Coronary artery (tissue), 2 donors: ENCODE data around the gene FKBP14.
"Not testable (repeated sequence)": the region's sequence is repeated elsewhere in the genome, so short reads cannot be mapped to it uniquely, and the experiment has no call there.

Experiments used
- DNase-seq: peaks from one replicate; pipeline ENCODE4 v3.0.0-alpha.2; 2017; ENCODE audit warnings: low spot score
- H3K27ac ChIP-seq, 2 donors: fragments of 200-600 bp; sonication (generic); one replicate each; pipeline ENCODE4 v1.5.1; 2016 to 2019
- H3K4me3 ChIP-seq: fragments of 200-600 bp; sonication (generic); 2 replicates; pipeline ENCODE4 v1.5.1; 2016; ENCODE audit warnings: mild to moderate bottlenecking, moderate library complexity
- CTCF ChIP-seq: fragments of 200-600 bp; sonication (generic); IDR thresholded peaks from one replicate; pipeline ENCODE4 v1.5.1; 2019; ENCODE audit warnings: antibody characterized with exemption

The FKBP14 gene

GRCh38 chr7:30066687-30067086, 40.2 kb upstream of the FKBP14 start:
- Histone ChIP-seq H3K4me3 (no peak overlapping the region), H3K27ac (no peak overlapping the region)
- no peak for TF ChIP-seq CTCF
- no peak for DNase-seq

DNA sequence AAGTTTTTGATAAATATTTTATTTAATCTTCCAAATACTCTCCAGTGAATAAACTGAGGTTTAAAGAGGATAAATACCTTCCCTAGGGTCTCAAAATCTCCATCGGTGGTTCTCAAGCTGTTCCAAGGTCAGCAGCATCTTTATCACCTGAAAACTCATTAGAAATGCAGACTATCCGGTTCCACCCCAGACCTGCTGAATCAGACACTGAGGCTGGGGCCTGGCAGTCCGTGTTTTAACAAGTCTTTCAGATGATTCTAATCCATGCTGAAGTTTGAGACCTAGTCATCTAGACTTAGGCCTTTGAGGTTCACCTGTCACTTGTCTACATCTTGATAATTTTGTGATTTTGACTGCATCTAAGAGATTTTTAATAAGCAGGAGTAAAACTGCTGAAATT, 39.2 kb upstream of the FKBP14 start:
- Histone ChIP-seq H3K4me3 (no peak overlapping the region), H3K27ac (no peak overlapping the region)
- TF ChIP-seq CTCF: no peak

DNA sequence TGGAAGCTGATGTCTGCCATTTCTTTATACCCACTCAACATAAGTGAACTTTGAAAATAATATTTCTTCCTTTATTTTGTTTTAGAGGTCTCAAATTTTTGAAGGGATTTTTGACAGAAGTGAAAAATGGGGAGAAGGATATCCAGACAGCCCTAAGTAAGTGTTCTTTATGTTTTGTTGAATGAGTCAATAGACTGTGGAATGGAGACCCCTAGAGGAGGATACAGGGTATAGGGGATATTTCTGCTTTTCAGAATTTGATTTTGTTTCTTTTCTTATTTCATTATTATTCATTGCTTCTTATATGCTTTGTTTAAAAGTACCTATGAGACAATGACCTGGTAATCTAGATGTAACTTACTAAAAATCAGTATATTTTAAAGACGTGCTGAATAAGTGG, 36.1 kb upstream of the FKBP14 start:
- peak; percentile 18 for TF ChIP-seq CTCF
- H3K4me3 ChIP-seq: no peak overlapping the region

More for the DNA sequence above, 39.2 kb upstream of the FKBP14 start:
- no peak for DNase-seq

DNA sequence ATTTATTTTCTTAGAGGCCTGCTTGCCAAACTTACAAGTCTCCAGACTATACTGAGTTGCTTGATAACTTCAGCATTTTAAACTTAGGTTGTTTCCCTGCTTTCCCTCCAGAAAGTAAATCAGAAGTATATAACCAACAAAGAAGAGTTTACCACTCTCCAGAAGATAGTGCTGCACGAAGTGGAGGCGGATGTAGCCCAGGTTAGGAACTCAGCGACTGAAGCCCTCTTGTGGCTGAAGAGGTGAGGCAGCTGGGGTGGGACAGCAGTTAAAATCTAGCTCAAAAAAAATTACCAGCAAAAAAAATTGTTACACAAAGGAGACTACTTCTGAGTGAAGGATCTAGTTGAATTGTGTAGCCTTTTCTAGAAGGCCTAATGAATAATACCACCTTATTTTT, 35.3 kb upstream of the FKBP14 start:
- not testable (repeated sequence) for H3K27ac ChIP-seq, H3K4me3 ChIP-seq, DNase-seq
- peak; percentile 31 for TF ChIP-seq CTCF

More for the DNA sequence above, 36.1 kb upstream of the FKBP14 start:
- no peak overlapping the region for H3K27ac ChIP-seq
- DNase-seq: no peak

GRCh38 chr7:30057741-30058140, 31.2 kb upstream of the FKBP14 start:
- Histone ChIP-seq H3K27ac (no peak overlapping the region), H3K4me3 (no peak overlapping the region)
- no peak for DNase-seq
- TF ChIP-seq CTCF: no peak

DNA sequence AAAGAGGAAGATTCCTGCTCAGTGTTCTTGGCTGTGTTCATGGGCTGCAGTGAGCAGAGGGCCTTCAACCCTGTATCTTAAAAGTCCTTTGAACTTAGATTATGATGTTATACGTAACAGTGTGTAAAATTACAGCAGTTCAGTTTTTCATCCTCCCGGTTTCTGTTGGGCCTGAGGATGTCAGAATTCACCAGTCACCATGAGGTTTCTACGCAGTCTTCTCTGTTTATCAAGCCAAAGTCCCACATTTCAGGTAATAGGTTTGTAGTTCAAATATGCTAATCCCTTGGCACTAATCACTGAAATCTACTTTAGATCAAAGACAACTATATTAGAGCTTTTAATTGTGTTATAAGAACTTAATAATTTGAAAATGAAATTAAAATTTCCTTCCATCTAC, 26.6 kb upstream of the FKBP14 start:
- DNase-seq: no peak
- H3K4me3 ChIP-seq: no peak overlapping the region
- no peak overlapping the region for H3K27ac ChIP-seq
- TF ChIP-seq CTCF: no peak

- no peak for TF ChIP-seq CTCF
- Histone ChIP-seq H3K27ac (no peak overlapping the region), H3K4me3 (no peak overlapping the region)
- no peak for DNase-seq
These were observed 22.7 kb upstream of the FKBP14 start for GRCh38 chr7:30049173-30049572.
